SK-N-SH (cell line): ENCODE data around the gene CHAT. TPM values are rescaled to one million over a fixed set of nuclear protein-coding genes. Genes with fewer than 3 reads are reported as not detected.

Source experiments
- CTCF ChIA-PET: fragments of 300-600, 350-600 bp; formaldehyde crosslinking; extraction: SDS; loops from one replicate; lab custom pipeline; 2021; lab: Yijun Ruan, JAX
- POLR2A ChIA-PET: fragments of 350-600 bp; sonication (Branson Sonifier 250); formaldehyde crosslinking; extraction: SDS; loops from one replicate; lab custom pipeline; 2020; ENCODE audit warnings: antibody characterized with exemption, inconsistent platforms; lab: Yijun Ruan, JAX
- DNase-seq: peaks from one replicate; pipeline ENCODE4 v3.0.0; 2012
- H2AFZ ChIP-seq: fragments of 200-600 bp; sonication (generic); 2 replicates; pipeline ENCODE4 v1.8.1; 2016; ENCODE audit warnings: antibody characterized with exemption, mild to moderate bottlenecking, low read depth
- H3F3A ChIP-seq: fragments of 200-600 bp; sonication (generic); replicated peaks from 2 replicates; pipeline ENCODE3; 2016; ENCODE audit warnings: antibody characterized with exemption, mild to moderate bottlenecking; ENCODE audit not compliant: insufficient read depth
- H3K27ac ChIP-seq, 2 experiments: fragments of 200-500 bp in 1 of 2; fragments of 200-600 bp in 1 of 2; sonication (Bioruptor generic) in 1 of 2; sonication (generic), shearing (Covaris generic) in 1 of 2; 2 replicates each; pipeline versions ENCODE4 v1.5.1 to v1.6.1; 2014 to 2016; ENCODE audit warnings: low read depth in 2 of 2, inconsistent platforms in 1 of 2, low read length in 1 of 2, mild to moderate bottlenecking in 1 of 2, mixed read lengths in 1 of 2
- H3K27me3 ChIP-seq: fragments of 200-600 bp; sonication (generic), shearing (Covaris generic); 2 replicates; pipeline ENCODE4 v1.6.1; 2016; ENCODE audit warnings: mixed run types; ENCODE audit not compliant: insufficient read depth
- H3K36me3 ChIP-seq, 2 experiments: fragments of 200-500 bp in 1 of 2; fragments of 200-600 bp in 1 of 2; sonication (Bioruptor generic) in 1 of 2; sonication (generic) in 1 of 2; replicated peaks in 1 of 2; 2 replicates each; pipeline versions ENCODE3 to v1.5.1; 2014 to 2016; ENCODE audit warnings: low read length in 1 of 2, mild to moderate bottlenecking in 1 of 2; ENCODE audit not compliant: insufficient read depth in 2 of 2, control insufficient read depth in 1 of 2
- H3K4me1 ChIP-seq, 2 experiments: fragments of 200-500 bp in 1 of 2; fragments of 200-600 bp in 1 of 2; sonication (Bioruptor generic) in 1 of 2; sonication (generic), shearing (Covaris generic) in 1 of 2; 2 replicates each; pipeline versions ENCODE4 v1.5.1 to v1.6.1; 2014 to 2016; ENCODE audit warnings: low read depth in 1 of 2, low read length in 1 of 2, mixed run types in 1 of 2; ENCODE audit not compliant: insufficient read depth in 2 of 2, control insufficient read depth in 1 of 2
- H3K4me2 ChIP-seq: fragments of 200-600 bp; sonication (generic), shearing (Covaris generic); 2 replicates; pipeline ENCODE4 v1.6.1; 2017; ENCODE audit warnings: mixed run types
- H3K4me3 ChIP-seq, 2 experiments: fragments of 200-500 bp in 1 of 2; fragments of 200-600 bp in 1 of 2; sonication (Bioruptor generic) in 1 of 2; sonication (generic), shearing (Covaris generic) in 1 of 2; 2 replicates each; pipeline versions ENCODE4 v1.5.1 to v1.8.1; 2014 to 2016; ENCODE audit warnings: low read depth in 2 of 2, inconsistent platforms in 1 of 2, low read length in 1 of 2, mild to moderate bottlenecking in 1 of 2, mixed read lengths in 1 of 2, moderate library complexity in 1 of 2
- H3K79me2 ChIP-seq: fragments of 200-600 bp; sonication (generic); 2 replicates; pipeline ENCODE4 v1.8.1; 2017; ENCODE audit warnings: mild to moderate bottlenecking; ENCODE audit not compliant: insufficient read depth
- H3K9ac ChIP-seq: fragments of 200-600 bp; sonication (generic); 2 replicates; pipeline ENCODE4 v1.6.1; 2017; ENCODE audit warnings: mixed run types
- H3K9me2 ChIP-seq: fragments of 200-600 bp; sonication (generic); 2 replicates; pipeline ENCODE4 v1.6.1; 2017; ENCODE audit warnings: mixed run types
- H3K9me3 ChIP-seq: fragments of 200-600 bp; sonication (generic); 2 replicates; pipeline ENCODE4 v1.6.1; 2017; ENCODE audit warnings: mixed run types, mild to moderate bottlenecking, moderate library complexity
- H4K20me1 ChIP-seq: fragments of 200-600 bp; sonication (generic); 2 replicates; pipeline ENCODE4 v1.6.1; 2017; ENCODE audit warnings: mild to moderate bottlenecking, mixed run types; ENCODE audit not compliant: insufficient read depth
- CHD2 ChIP-seq: fragments of 150-350 bp; IDR thresholded peaks from 2 replicates; pipeline ENCODE4 v1.6.1; 2018; ENCODE audit warnings: low read length; ENCODE audit not compliant: partially characterized antibody
- ELF1 ChIP-seq: IDR thresholded peaks from 2 replicates; pipeline ENCODE4 v1.4.0; 2012
- EP300 ChIP-seq, 2 experiments: IDR thresholded peaks; 2 replicates each; pipeline versions ENCODE4 v1.4.0 to v1.6.1; 2012; ENCODE audit warnings: borderline replicate concordance in 1 of 2, low read depth in 1 of 2, low read length in 1 of 2
- FOXJ3 ChIP-seq: sonication (generic); formaldehyde crosslinking; IDR thresholded peaks from 2 replicates; pipeline ENCODE4 v1.5.1; 2020; ENCODE audit warnings: mild to moderate bottlenecking, missing genetic modification reagents
- FOXM1 ChIP-seq: IDR thresholded peaks from 2 replicates; pipeline ENCODE4 v1.4.0; 2012; ENCODE audit warnings: low read depth, mild to moderate bottlenecking
- GABPA ChIP-seq: IDR thresholded peaks from 2 replicates; pipeline ENCODE4 v1.4.0; 2012; ENCODE audit warnings: low read depth, mild to moderate bottlenecking
- MAX ChIP-seq: IDR thresholded peaks from 2 replicates; pipeline ENCODE4 v1.4.0; 2012; ENCODE audit warnings: low read depth
- MEF2A ChIP-seq: IDR thresholded peaks from 2 replicates; pipeline ENCODE4 v1.4.0; 2012; ENCODE audit warnings: low read depth, borderline replicate concordance
- RAD21 ChIP-seq: IDR thresholded peaks from 2 replicates; pipeline ENCODE4 v1.6.1; 2012; ENCODE audit warnings: mild to moderate bottlenecking, low read length
- RCOR1 ChIP-seq: fragments of 150-350 bp; IDR thresholded peaks from 2 replicates; pipeline ENCODE4 v1.6.1; 2017; ENCODE audit warnings: antibody characterized with exemption, low read length
- REST ChIP-seq: IDR thresholded peaks from 2 replicates; pipeline ENCODE4 v1.6.1; 2012; ENCODE audit warnings: mild to moderate bottlenecking, low read depth, low read length, moderate library complexity
- RXRA ChIP-seq: IDR thresholded peaks from 2 replicates; pipeline ENCODE4 v1.4.0; 2012; ENCODE audit warnings: low read depth, mild to moderate bottlenecking, borderline replicate concordance
- SMC3 ChIP-seq: IDR thresholded peaks from 2 replicates; pipeline ENCODE4 v1.6.1; 2012; ENCODE audit warnings: low read depth, low read length, improper control_type of control experiment
- TAF1 ChIP-seq: IDR thresholded peaks from 2 replicates; pipeline ENCODE4 v1.6.1; 2012; ENCODE audit warnings: low read depth, mild to moderate bottlenecking, low read length, moderate library complexity, borderline replicate concordance
- TCF12 ChIP-seq: IDR thresholded peaks from 2 replicates; pipeline ENCODE4 v1.4.0; 2012
- YY1 ChIP-seq: IDR thresholded peaks from 2 replicates; pipeline ENCODE4 v1.4.0; 2012; ENCODE audit warnings: low read depth, mild to moderate bottlenecking
- WGBS: methylation state at CpG from one replicate; pipeline ENCODE4 v1.1.6; 2017; ENCODE audit warnings: low lambda C conversion rate; 5-methylcytosine and 5-hydroxymethylcytosine counted together
- polyA plus RNA-seq, 3 experiments: library from polyadenylated mRNA; depleted of rRNA; stranded (reverse); fragments of >200 nt; gene quantifications; 2 replicates each; pipeline ENCODE4 v1.2.3, GENCODE V29; 2012
- TF ChIP-seq, protein P1 (sequence below): IDR thresholded peaks from 2 replicates; pipeline ENCODE4 v1.4.0; 2012; ENCODE audit warnings: low read depth, borderline replicate concordance
- TF ChIP-seq, protein P2 (sequence below): fragments of 200-600 bp; sonication (generic); IDR thresholded peaks from 2 replicates; pipeline ENCODE4 v1.6.1; 2017; ENCODE audit warnings: antibody characterized with exemption, mild to moderate bottlenecking, moderate library complexity

CHAT gene
- polyA plus RNA-seq, 1 of the 3 experiments (the other 2 are of a cell fraction), result not detected

DNA sequence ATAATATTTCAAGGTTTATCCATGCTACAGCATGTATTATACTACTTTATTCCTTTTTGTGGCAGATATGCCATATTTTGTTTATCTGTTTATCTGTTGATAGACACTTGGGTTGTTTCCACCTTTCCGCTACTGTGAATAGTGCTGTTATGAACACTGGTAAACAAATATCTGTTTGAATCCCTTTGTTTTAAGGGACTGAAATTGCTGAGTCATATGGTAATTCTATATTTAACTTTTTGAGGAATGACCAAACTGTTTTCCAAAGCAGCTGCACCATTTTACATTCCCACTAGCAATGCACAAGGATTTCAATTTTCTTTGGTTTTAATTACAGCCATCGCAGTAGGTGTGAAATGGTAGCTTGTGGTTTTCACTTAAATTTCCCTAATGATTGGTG lies 69.0 kb downstream of the CHAT start:
- CTCF ChIA-PET, result interaction anchor here (1.2 to 1.3 kb wide), 2 partner anchors 88 to 90 kb away, joined by 3 read pairs; no protein-coding TSS in a partner anchor
- Histone ChIP-seq H3F3A (no peaks in the 10 kb centered on the region), H3K27me3 (no peaks in the 10 kb centered on the region), H3K36me3 (no peaks in the 10 kb centered on the region), H2AFZ (no peak overlapping the region), H3K9ac (no peak overlapping the region), H3K79me2 (no peaks in the 10 kb centered on the region), H3K27ac (no peak overlapping the region), H3K4me3 (no peak overlapping the region), H3K9me2 (no peaks in the 10 kb centered on the region), H4K20me1 (no peaks in the 10 kb centered on the region), H3K4me2 (no peak overlapping the region), H3K9me3 (no peaks in the 10 kb centered on the region), H3K4me1 (peaks cover 0 to 10% of the 10 kb centered on the region in 2 experiments; a peak in 1 of 4 replicates)
- no peak for TF ChIP-seq RXRA
- TF ChIP-seq SMC3, result no peak
- TF ChIP-seq MEF2A, result no peak
- no peak for TF ChIP-seq MAX
- TF ChIP-seq EP300 (IDR thresholded peaks at IDR 0.05; ENCODE audit: borderline replicate concordance in 1 of 2, low read depth in 1 of 2, low read length in 1 of 2), result no peak
- TF ChIP-seq, protein P1, sequence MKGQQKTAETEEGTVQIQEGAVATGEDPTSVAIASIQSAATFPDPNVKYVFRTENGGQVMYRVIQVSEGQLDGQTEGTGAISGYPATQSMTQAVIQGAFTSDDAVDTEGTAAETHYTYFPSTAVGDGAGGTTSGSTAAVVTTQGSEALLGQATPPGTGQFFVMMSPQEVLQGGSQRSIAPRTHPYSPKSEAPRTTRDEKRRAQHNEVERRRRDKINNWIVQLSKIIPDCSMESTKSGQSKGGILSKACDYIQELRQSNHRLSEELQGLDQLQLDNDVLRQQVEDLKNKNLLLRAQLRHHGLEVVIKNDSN, result no peak
- no peak for TF ChIP-seq FOXM1
- no peak for TF ChIP-seq TAF1
- no peak for TF ChIP-seq GABPA
- no peak for TF ChIP-seq RCOR1
- no peak for TF ChIP-seq REST
- TF ChIP-seq YY1, result no peak
- no peak for TF ChIP-seq CHD2
- no peak for TF ChIP-seq ELF1
- no peak for TF ChIP-seq RAD21
- TF ChIP-seq, protein P2, sequence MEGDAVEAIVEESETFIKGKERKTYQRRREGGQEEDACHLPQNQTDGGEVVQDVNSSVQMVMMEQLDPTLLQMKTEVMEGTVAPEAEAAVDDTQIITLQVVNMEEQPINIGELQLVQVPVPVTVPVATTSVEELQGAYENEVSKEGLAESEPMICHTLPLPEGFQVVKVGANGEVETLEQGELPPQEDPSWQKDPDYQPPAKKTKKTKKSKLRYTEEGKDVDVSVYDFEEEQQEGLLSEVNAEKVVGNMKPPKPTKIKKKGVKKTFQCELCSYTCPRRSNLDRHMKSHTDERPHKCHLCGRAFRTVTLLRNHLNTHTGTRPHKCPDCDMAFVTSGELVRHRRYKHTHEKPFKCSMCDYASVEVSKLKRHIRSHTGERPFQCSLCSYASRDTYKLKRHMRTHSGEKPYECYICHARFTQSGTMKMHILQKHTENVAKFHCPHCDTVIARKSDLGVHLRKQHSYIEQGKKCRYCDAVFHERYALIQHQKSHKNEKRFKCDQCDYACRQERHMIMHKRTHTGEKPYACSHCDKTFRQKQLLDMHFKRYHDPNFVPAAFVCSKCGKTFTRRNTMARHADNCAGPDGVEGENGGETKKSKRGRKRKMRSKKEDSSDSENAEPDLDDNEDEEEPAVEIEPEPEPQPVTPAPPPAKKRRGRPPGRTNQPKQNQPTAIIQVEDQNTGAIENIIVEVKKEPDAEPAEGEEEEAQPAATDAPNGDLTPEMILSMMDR, result no peak
- no peak for TF ChIP-seq TCF12
- no peak for TF ChIP-seq FOXJ3 (CRISPR knock-in tag)
- no peak for DNase-seq
- 74% methylated on average over 2 of the region's 2 CpGs for WGBS
- POLR2A ChIA-PET, result no interaction called here
